Heart left ventricle (tissue), 16 donors: ENCODE measurements around the gene RAB12. TPM values are rescaled to one million over a fixed set of nuclear protein-coding genes. Genes with fewer than 3 reads are reported as not detected.

Experiments
- ATAC-seq, 4 donors: fragments of 200-7000 bp; cut with Tn5 transposase; one replicate each; pipeline ENCODE4 v1.9.1; 2020 to 2022; ENCODE audit warnings: moderate library complexity in 4 of 4, mild to moderate bottlenecking in 3 of 4, moderate number of reproducible peaks in 1 of 4
- DNase-seq, 5 donors: peaks; one replicate each; pipeline ENCODE4 v3.0.0-alpha.2; 2020
- H3K27ac ChIP-seq, 12 donors: fragments of 200-600 bp; sonication (generic) in 4 of 12; one replicate each; pipeline versions ENCODE4 v1.5.0 to v1.8.0; 2016 to 2022; ENCODE audit warnings: mild to moderate bottlenecking in 2 of 12
- H3K27me3 ChIP-seq, 9 donors: fragments of 200-600 bp; sonication (generic) in 2 of 9; one replicate each; pipeline versions ENCODE4 v1.5.1 to v1.8.0; 2016 to 2022; ENCODE audit warnings: mild to moderate bottlenecking in 3 of 9
- H3K36me3 ChIP-seq, 9 donors: fragments of 200-600 bp; sonication (generic) in 2 of 9; one replicate each; pipeline versions ENCODE4 v1.5.0 to v1.8.0; 2018 to 2022; ENCODE audit warnings: mild to moderate bottlenecking in 2 of 9
- H3K4me1 ChIP-seq, 12 donors: fragments of 200-600 bp; sonication (generic) in 4 of 12; one replicate each; pipeline versions ENCODE4 v1.5.0 to v1.8.0; 2016 to 2022; ENCODE audit warnings: mild to moderate bottlenecking in 3 of 12
- H3K4me3 ChIP-seq, 12 donors: fragments of 200-600 bp; sonication (generic) in 4 of 12; one replicate each; pipeline versions ENCODE4 v1.5.0 to v1.8.0; 2017 to 2022; ENCODE audit warnings: mild to moderate bottlenecking in 9 of 12, moderate library complexity in 4 of 12
- H3K9me3 ChIP-seq, 12 donors: fragments of 200-600 bp; sonication (generic) in 4 of 12; one replicate each; pipeline versions ENCODE4 v1.5.0 to v1.8.0; 2016 to 2022; ENCODE audit warnings: mild to moderate bottlenecking in 1 of 12
- POLR2A ChIP-seq, 2 donors: fragments of 450-650 bp; IDR thresholded peaks; one replicate each; pipeline ENCODE4 v1.6.1; 2017; ENCODE audit warnings: antibody characterized with exemption in 2 of 2, mild to moderate bottlenecking in 2 of 2, moderate library complexity in 2 of 2
- WGBS, 4 donors: extraction: QIAGEN DNeasy Blood & Tissue Kit in 2 of 4; methylation state at CpG; one replicate each; pipeline versions ENCODE4 v1.1.5 to v1.1.7; 2013 to 2018; 5-methylcytosine and 5-hydroxymethylcytosine counted together
- intact Hi-C, 10 donors: fragments of 100-400 bp; cut with DNase I; formaldehyde crosslinking; loops; one replicate each; pipeline versions ENCODE4 v1.11.1 to v1.14.2; 2022
- polyA plus RNA-seq, 2 donors: library from polyadenylated mRNA; stranded (reverse); fragments of 200-250 nt; gene quantifications; one replicate each; pipeline ENCODE4 v1.2.3, GENCODE V29; 2013
- total RNA-seq, 9 donors: library from RNA; depleted of rRNA in 2 of 9; stranded (reverse); fragments of >200 nt in 2 of 9; fragmentation: NEBNext Ultra II Directional in 3 of 9; extraction: Animal tissue kit (Norgen Biotek cat#: 25700) in 3 of 9; gene quantifications; one replicate each; pipeline versions ENCODE4 v1.1.0 to v1.2.4, GENCODE V29; 2016 to 2023
- TF ChIP-seq, protein P1 (sequence below), 12 donors: fragments of 200-600 bp; sonication (generic) in 4 of 12; IDR thresholded peaks; one replicate each; pipeline versions ENCODE4 v1.5.0 to v1.8.0; 2018 to 2022; ENCODE audit warnings: antibody characterized with exemption in 12 of 12, mild to moderate bottlenecking in 5 of 12
- donor health status: ischemic (EF 13 %, LVEDD 7.1; RV severe dilation, severe dysfunction).
- donor health status: healthy with polysubstance abuse.
- donor health status: DM: no; HTN: yes; CAD: no.
- donor health status: DM: no; HTN: no; CAD: no.
- donor health status: ischemic (EF 25% LVEDD 6.9; RV normal size, moderate dysfunction).
- donor health status: ischemic (EF 25% LVEDD 5.7; RV mildly dilated, moderate dysfunction).
- donor health status: healthy.
- donor health status: DM: yes; HTN: yes; CAD: no.
- donor health status: ischemic (EF 35%, LVEDD 5.7; RV mildly dilated, moderate dysfunction).
- donor health status: nonischemic (EF 11% LVEDD 7.7; RV severe dilation, severe dysfunction).
- donor health status: DM: yes; HTN: yes; CAD: no.
- donor health status: PGD.
- donor health status: ischemic (EF 29% LVEDD 5.4; RV normal size, mild dysfunction).
- donor health status: nonischemic (EF 23%, LVEDD 6.1; RV moderate dilation, normal function).

RAB12 gene
- total and polyA plus RNA-seq, 11 donors, result 51.5 to 123 (median 82.3) TPM

DNA sequence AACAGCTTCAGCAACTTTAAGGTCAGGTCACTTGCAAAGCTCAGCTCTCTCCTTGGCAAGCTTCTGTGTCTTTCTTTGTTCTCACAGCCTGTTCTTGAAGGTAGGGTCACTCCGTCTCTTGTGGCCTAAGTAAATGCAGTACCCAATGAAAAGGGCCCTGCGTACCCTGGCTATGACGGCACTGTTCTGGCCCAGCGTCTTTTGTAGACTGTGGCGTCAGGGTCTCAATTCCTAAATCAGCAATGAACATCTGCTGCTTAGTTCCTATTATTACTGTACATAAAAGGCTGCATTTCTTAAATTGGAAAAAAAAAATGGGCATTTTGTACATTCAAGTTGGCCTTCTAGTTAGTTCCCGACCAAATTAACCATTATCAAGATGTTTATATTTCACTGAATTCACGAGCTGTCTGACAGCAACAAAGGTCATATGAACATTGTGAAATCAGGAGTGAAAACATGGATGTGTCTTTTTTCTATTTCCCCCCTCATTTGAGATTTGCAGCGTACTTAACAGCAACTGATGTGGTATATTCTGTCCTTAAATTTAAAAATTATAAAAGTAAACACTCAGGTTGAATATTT is 79.1 kb downstream of the RAB12 start:
- Histone ChIP-seq H3K9me3 (no peaks in the 10 kb centered on the region), H3K36me3 (no peaks in the 10 kb centered on the region), H3K27me3 (no peaks in the 10 kb centered on the region), H3K27ac (no peak overlapping the region), H3K4me3 (no peak overlapping the region), H3K4me1 (no peaks in the 10 kb centered on the region)
- intact Hi-C loops, result no loop called here
- WGBS, 4 donors, result 87 to 95% (median 91%) methylated on average over 8 of the region's 8 CpGs
- no peak for TF ChIP-seq POLR2A (IDR thresholded peaks at IDR 0.05)
- TF ChIP-seq, protein P1, sequence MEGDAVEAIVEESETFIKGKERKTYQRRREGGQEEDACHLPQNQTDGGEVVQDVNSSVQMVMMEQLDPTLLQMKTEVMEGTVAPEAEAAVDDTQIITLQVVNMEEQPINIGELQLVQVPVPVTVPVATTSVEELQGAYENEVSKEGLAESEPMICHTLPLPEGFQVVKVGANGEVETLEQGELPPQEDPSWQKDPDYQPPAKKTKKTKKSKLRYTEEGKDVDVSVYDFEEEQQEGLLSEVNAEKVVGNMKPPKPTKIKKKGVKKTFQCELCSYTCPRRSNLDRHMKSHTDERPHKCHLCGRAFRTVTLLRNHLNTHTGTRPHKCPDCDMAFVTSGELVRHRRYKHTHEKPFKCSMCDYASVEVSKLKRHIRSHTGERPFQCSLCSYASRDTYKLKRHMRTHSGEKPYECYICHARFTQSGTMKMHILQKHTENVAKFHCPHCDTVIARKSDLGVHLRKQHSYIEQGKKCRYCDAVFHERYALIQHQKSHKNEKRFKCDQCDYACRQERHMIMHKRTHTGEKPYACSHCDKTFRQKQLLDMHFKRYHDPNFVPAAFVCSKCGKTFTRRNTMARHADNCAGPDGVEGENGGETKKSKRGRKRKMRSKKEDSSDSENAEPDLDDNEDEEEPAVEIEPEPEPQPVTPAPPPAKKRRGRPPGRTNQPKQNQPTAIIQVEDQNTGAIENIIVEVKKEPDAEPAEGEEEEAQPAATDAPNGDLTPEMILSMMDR (IDR thresholded peaks at IDR 0.05), result no peak
- no peak for ATAC-seq
- no peak for DNase-seq

DNA sequence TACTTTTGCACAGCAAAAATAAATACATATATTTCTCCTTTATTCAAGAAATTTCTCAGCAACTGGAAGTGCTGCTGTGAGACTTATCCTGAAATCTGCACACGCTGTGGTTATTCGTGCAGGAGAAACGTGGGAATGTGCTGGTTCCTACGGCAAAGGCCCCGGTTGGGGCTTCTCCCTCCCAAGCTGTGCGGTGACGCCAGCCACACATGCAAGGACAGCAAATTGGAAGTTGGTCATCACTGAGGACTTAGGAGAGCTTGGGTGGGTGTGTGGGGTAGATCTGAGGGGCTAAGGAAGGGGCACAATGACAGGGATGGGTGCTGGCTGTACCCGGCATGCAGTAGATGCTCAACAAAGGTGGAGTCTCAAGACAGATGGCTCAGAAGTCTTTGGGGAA is 79.6 kb downstream of the RAB12 start:
- H3K4me1 ChIP-seq, result no peaks in the 10 kb centered on the region
- H3K36me3 ChIP-seq, result no peaks in the 10 kb centered on the region
- no peak for DNase-seq
- ATAC-seq, result no peak
- H3K27ac ChIP-seq, result no peak overlapping the region
- no peak for TF ChIP-seq POLR2A (IDR thresholded peaks at IDR 0.05)
- TF ChIP-seq, protein P1 (IDR thresholded peaks at IDR 0.05), result no peak
- WGBS, 4 donors, result 87 to 94% (median 91%) methylated on average over 8 of the region's 8 CpGs
- no peaks in the 10 kb centered on the region for H3K27me3 ChIP-seq
- intact Hi-C loops, result no loop called here
- H3K4me3 ChIP-seq, result no peak overlapping the region
- H3K9me3 ChIP-seq, result no peaks in the 10 kb centered on the region

Other genes starting within 250 kb of the RAB12 start
- 10 to 100 TPM in 4 of 9 donors, 1 to 10 TPM in 5; 4.7 to 17.7 (median 9.7) TPM for gene MTCL1, start 96.1 kb downstream of the RAB12 start, total RNA-seq
- 1 to 10 TPM; 5.3 to 9.5 TPM for gene MTCL1, start 96.1 kb downstream of the RAB12 start, polyA plus RNA-seq